HG03045 (cell line): ENCODE measurements around the gene GAB1.

Experiments used
- ATAC-seq: cut with Tn5 transposase; IDR thresholded peaks from one replicate; pipeline ENCODE4 v1.9.1; 2021; ENCODE audit warnings: mild to moderate bottlenecking, moderate library complexity; ENCODE audit not compliant: unreplicated experiment

The GAB1 gene

GRCh38 chr4:143407888-143408287 lies 71.2 kb downstream of the GAB1 start:
- ATAC-seq = no peak

DNA sequence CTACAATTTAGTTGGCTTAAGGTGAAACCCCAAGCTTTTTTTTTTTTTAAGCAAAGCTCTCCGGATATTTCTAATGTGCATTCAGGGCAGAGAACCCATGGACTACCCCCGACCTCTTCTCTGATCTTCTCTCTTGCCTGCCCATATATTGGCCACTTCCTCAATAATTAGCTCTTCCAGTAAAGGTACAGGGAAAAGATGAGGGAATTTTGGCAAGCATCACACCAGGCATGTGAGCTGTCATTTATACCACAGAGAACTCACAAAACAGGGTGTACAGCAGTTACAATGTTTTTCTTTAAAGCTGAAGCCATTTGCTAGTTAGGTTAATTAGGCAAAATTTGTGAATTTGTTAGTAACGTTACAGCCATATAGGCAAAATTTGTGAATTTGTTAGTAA lies 73.3 kb downstream of the GAB1 start:
- no peak for ATAC-seq

DNA sequence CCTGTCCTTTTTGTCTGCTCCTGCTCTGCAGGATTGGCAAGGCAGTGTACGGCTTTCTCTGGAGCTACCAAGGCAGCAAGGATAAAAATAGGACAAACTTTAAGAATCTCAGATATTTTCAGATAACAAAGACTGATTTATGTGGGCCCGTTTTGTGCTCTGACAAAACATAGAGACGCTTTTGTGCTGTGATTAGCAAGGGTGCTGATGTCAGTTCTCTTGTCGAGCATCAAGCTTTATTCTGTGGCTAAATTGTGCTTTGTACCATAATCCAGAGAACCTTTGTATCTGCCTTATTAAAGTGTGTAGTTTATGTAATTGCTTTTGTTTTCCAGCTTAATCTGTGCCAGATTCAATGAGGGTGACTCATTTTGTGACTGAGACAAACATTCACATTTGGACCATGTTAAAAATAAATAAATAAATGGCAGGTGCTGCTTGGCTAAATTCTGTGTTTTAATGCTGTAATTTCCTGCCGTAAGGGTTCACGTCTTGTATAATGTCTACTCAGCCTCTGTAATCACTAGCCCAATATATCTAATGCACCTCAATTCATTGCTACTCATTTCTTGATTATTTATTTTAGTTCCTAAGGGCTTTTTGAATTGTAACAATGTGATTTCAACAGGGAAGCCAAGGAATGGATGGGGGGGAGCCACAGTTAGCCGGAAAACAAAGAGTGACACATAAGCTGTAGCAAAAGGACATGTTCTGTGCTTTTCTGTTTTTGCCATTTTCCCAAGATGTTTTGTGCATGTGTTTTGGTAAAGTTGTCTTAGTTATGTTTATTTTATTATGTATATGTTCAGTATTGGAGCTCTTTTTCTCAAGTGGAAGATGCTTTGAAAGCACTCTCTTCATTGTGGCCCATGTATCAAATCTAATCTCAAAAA lies 75.1 kb downstream of the GAB1 start:
- ATAC-seq = no peak

- ATAC-seq = no peak
Measured at GRCh38 chr4:143412420-143412758, 75.7 kb downstream of the GAB1 start.

GRCh38 chr4:143417679-143418403 lies 81.2 kb downstream of the GAB1 start:
- ATAC-seq = peak; percentile 93

DNA sequence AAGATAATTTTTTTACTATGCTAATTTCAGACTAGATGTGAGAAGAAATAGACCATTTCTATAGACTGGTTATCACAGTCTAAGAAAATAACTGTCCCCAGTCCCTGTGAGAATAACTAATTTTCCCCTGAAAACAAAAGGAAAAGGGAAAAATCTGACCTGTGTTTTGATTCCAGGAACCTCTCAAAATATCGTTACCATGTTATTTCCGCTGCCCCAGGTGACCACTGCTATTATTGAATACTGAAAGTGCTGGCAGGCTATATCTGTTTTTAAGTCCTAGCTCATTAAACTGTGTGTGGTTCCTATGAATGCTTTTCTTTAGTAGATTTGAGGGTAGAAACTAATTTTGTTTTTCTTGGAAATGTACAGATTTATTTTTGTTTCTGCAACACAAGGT lies 83.6 kb downstream of the GAB1 start:
- ATAC-seq = no peak

DNA sequence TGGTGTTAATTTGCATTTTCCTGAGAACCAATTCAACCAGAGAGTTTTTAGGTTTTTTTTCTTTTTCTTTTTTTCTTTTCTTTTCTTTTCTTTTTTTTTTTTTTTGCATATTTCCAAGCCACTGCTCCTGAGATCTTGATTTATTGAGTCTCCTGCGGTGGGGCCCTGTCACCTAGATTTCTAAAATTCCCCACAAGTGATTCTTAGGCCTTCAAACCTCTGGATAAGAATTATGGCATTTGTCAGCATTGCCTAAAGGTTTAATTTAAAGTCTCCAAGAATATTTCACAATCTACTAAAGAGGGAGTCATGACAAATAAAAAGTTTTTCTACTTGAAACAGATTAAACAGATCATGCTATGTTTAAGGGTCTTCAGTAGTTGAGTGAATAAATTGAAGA lies 84.9 kb downstream of the GAB1 start:
- ATAC-seq = no peak

DNA sequence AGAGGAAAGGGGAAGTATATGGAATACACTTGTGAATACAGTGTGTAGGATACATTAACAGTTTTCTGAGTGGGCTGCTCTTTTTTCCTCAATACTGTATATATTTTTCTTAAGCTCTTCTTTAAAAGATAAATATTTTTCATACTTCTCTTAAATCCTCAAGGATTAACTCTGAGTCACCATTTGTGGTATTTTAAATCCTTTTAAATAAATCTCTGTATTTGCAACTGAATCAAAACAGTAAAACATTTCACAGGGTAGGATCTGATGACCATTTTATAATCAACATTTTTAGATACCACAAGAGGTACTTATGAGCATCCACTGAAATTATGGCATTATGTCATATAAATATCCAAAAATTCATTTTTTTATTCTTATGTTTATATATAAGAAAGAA lies 87.6 kb downstream of the GAB1 start:
- no peak for ATAC-seq

GRCh38 chr4:143431526-143432257 lies 95.0 kb downstream of the GAB1 start:
- ATAC-seq = no peak

DNA sequence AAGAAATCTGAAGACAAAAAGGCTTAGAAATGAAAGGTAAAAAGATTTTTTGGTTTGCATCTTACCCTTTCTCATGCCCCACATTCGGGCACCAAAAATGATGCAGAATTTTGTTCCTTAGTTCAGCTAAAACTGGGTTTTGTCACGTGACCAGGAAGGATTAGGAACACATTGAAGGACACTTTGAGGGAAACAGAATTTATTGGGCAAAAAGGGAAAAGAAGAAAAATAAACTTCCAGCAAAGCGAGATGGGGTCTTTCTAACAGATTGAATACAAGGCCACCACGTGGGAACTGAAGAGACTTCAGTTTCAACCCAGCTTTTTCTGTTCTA lies 95.5 kb downstream of the GAB1 start:
- no peak for ATAC-seq

DNA sequence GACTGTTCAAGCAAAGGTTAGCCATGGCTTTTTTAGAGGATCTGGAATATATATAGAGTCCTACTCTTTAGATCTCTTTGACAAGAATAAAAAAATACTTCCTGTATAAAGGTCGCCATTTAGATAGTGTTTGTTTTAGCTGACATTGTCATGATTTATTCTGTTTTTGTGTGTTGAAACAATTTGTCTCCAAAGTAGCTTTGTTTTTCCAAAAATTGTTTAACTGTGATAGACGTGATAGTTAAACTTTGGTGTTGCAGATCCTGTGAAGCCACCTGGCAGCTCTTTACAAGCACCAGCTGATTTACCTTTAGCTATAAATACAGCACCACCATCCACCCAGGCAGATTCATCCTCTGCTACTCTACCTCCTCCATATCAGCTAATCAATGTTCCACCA lies 96.6 kb downstream of the GAB1 start:
- ATAC-seq = no peak

GRCh38 chr4:143435955-143436354 lies 99.3 kb downstream of the GAB1 start:
- ATAC-seq = no peak

DNA sequence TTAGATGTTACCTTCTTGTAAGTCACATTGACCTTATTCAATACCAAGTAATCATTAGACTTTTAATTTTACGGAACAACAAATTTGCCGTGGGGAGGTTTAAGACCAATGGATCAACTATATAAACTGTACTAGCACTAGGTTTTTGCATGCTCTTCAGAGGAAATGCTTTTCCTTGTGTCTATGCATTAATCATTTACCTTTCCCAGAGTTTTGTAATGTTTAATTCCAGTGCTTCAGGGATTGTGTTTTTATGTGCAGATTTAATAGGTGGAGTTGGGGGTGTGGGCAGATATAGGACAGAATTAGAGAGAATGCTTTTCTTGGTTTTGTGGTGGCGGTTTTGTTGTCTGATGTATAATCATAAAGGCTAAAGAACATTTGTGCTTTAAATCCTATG lies 100.8 kb downstream of the GAB1 start:
- ATAC-seq = no peak

- ATAC-seq = no peak
Measured at GRCh38 chr4:143437937-143438336, 101.3 kb downstream of the GAB1 start.

DNA sequence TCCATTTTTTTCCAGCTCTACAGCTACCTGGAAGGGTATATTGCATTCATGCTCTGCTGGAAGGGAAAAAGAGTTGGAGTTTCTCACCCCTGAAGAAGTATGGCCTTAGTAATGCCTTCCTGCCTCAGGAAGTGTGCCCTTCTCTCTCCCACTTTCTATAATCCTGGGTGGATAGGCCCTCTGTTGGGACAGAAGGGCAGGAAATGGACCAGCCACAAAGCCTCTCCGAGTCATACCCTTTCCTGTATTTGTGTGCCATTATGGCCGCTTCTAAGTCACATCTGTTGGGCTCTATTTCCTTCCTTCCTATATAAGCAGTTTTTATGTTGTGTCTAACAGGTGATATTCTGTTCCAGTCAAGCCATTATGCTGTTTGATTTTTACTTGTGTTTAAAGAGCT lies 102.0 kb downstream of the GAB1 start:
- ATAC-seq = no peak

DNA sequence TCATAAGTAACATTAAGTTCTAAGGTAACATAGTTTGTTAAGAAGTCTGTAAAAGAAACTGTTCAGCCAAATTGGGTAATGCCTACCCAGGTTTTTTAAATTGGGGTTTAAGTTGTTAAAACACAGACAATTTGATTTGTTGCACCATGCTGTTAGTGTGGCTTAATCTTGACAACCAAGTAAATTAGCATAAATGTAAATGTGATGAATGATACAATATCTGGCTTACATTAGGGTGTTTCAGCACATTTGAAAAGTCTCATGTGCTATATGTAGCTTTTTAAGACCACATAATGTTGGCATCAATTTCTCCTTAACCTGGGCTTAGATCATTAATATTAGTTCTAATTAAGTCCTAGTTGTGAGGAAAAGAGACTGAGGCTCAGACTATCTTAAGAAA lies 104.4 kb downstream of the GAB1 start:
- ATAC-seq = no peak

GRCh38 chr4:143441678-143442077 lies 105.0 kb downstream of the GAB1 start:
- ATAC-seq = no peak

- ATAC-seq = no peak
Measured at GRCh38 chr4:143443728-143444127, 107.1 kb downstream of the GAB1 start.

- ATAC-seq = no peak
Measured at GRCh38 chr4:143451186-143451585, 114.5 kb downstream of the GAB1 start.

GRCh38 chr4:143455211-143455610 lies 118.5 kb downstream of the GAB1 start:
- no peak for ATAC-seq

DNA sequence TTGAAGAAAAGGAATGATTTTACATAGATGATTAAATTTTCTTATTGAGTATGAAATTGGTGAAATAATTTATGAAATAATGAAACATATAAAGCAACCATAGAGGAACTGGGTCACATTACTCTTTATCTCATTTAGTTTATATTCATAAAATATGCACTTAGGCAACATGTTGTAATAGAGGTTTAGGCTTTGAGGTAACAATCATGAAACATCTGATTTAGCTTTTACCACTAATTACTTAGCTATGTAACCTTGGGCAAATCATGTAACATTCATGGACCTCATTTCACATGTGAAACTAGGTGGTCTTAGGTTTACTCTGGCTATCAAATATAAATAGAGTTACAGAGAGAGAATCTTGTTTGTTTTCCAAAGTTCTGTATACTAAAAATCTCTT lies 122.3 kb downstream of the GAB1 start:
- no peak for ATAC-seq
